GM19193 (cell line): ENCODE measurements around the gene PARD6G.

Experiments
- POLR2A ChIP-seq: IDR thresholded peaks from 4 replicates; pipeline ENCODE4 v1.6.1; 2011; ENCODE audit not compliant: insufficient read depth, insufficient read length; ENCODE audit errors: extremely low read depth

The PARD6G gene, protein sequence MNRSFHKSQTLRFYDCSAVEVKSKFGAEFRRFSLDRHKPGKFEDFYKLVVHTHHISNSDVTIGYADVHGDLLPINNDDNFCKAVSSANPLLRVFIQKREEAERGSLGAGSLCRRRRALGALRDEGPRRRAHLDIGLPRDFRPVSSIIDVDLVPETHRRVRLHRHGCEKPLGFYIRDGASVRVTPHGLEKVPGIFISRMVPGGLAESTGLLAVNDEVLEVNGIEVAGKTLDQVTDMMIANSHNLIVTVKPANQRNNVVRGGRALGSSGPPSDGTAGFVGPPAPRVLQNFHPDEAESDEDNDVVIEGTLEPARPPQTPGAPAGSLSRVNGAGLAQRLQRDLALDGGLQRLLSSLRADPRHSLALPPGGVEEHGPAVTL

GRCh38 chr18:80247393-80247841, at the start of gene PARD6G:
PARD6G (minus strand) TSS chr18:80247514; CDS start chr18:80247348, 166 bp downstream.
- no peak for TF ChIP-seq POLR2A

DNA sequence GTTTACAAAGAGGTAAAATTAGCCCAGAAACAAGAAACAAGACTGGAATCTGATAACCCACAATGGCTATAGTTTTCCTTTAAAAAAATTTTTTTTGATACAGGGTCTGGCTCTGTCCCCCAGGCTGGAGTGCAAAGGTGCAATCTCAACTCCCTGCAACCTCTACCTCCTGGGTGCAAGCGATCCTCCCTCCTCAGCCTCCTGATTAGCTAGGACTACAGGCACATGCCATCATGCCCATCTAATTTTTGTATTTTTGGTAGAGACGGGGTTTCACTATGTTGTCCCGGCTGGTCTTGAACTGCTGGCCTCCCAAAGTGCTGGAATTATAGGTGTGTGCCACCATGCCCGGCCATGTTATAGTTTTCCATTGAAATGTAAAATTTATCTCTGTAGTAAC, 12.3 kb upstream of the PARD6G start:
- TF ChIP-seq POLR2A: no peak

DNA sequence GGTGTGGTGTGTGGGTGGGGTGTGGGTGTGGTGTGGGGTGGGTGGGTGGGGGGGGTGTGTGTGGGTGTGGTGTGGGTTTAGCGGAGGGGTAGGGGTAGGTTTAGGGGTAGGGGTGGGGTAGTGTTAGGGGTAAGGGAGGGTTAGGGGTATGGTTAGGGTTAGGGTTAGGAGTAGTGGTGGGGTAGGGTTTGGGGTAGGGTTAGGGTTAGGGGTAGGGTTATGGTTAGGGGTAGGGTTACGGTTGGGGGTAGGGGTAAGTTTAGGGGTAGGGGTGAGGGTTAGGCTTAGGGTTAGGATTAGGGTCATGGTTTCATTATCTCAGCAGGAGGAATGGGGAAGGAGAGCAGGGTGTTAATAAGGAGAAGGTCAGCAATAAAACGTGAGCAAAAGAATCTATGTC, 11.3 kb upstream of the PARD6G start:
- no peak for TF ChIP-seq POLR2A

GRCh38 chr18:80254971-80255500, 7.7 kb upstream of the PARD6G start:
- TF ChIP-seq POLR2A: no peak

- TF ChIP-seq POLR2A: no peak
Measured at GRCh38 chr18:80253871-80254492, 6.7 kb upstream of the PARD6G start.

DNA sequence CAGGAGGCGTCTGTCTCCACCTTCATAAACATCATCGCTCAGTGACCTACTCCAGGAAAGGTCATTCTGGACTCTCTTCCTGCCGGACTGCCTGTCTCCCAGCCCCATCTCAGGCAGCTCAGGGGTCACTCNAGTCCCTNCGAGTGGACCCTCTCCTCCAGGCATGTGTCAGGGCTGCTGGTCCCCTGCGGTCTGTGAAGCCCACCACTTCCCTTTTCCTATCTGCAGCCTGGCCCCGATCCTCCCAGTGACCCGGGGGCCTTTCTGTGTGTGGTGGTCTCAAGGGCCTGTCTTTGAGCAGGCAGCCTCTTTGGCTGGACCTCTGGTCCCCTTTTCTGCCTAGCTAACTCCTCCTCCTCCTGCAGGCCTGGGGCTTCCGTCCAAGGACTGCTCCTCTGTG, 5.9 kb upstream of the PARD6G start:
- TF ChIP-seq POLR2A: no peak

DNA sequence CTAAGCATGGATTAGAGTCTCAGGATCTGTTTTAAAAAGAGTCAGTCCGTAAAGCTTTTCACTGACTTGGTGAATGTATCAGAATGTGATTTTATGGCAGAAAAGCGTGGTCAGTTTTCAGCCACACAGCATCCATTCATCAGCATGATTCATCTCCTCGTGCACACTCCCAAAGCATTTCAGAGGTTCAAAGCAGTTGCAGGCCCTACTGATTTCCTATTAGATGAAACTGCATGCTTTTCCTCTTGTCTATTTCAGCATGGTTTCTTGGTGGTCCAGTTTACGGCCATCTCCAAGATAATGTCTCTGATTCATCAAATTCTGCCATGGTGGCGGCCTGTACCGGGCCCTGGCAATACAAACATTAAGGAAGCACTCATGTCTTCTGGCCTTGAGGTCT, 4.8 kb upstream of the PARD6G start:
- TF ChIP-seq POLR2A: no peak

DNA sequence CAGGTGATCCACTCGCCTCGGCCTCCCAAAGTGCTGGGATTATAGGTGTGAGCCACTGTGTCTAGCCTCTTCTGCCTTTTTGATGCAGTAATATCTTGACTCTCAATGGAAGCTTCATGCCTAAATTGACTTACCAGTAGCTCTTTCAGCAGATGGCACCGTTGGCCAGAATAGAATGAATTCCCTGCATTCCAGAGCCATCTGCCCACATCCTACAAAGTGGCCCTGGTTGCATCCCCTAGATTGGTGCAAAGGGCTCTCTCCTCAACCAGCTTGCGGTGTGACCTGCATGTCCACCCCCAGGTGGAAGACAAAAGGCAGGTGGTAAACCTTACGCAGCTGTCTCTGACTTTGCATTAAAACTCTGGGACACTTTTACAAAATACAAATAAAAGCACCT, 4.4 kb upstream of the PARD6G start:
- no peak for TF ChIP-seq POLR2A

GRCh38 chr18:80250740-80251364, 3.5 kb upstream of the PARD6G start:
- no peak for TF ChIP-seq POLR2A

DNA sequence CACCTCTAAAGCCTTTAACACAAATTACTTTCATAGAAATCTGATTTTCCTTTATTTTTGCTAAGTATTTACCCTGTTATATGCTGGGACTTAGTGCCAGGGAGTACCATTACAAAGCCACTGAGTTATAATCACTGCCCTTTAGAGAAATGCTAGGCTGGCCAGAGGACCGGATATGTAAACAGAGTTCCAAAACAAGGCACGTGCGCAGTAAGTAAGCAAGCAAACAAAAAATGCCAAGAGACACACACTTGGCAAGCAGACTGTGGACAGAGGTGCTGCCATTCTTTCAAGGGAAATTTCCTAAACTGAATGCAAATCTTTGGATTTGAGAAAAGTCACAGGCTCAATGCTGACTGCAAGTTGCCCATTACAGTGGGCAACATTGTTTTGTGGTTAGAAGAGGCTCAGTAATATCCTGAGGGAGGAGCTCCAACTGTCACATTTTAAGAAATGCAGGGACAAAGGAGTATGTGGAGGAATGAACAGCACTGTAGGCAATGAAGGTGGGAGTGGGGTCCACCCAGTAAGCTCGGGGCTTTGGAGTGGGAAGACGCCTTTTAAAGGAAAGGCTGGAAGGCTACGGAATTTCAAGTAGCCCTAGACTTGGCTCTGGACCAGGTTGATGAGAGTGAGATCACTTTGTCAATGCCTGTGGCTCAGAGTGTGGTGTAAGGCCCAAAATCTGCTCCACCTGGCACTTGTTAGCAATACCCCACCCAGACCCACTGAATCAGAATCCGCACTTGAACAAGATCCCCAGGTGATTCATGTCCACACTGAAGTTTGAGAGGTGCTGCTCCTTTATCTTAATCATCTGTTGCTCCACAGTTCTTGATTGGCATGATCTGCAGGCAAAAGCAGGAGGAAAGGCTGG, 2.1 kb upstream of the PARD6G start:
- TF ChIP-seq POLR2A: no peak

- TF ChIP-seq POLR2A: no peak
Measured at GRCh38 chr18:80246445-80247392, 595 bp downstream of the PARD6G start.

DNA sequence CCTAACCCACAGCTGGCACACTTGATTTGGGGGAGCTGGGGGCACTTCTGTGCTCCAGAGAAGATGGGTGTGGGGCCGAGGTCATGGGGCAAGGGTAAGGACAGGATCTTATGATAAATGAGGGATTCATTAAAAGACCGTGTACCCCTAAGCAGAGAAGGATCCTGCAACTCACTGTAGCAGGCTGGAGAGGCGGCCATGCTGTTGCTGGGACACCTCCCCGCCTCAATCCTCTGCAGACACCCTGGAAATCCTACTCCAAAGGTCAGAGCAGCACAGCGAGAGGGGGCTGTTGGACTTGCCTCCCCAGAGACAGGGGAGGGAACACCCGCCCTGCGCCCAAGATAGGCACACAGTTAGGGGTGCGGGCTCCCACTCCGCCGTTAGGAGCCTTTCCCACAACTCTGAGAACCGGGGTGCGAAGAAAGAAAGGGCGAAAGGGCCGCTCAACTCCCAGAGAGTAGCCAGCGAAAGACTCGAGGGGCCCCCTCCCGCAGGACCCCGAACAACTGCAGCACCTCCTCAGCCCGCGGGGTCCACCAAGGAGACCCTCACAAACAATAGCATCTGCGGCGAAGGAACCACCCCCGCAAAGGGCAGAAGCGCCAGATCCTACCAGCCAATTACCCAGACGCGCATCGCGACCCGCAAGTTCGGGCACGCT, 1.4 kb downstream of the PARD6G start:
- no peak for TF ChIP-seq POLR2A
